Endodermal cell (in vitro differentiated cells): ENCODE data around the gene KRT34. TPM values are rescaled to one million over a fixed set of nuclear protein-coding genes. Genes with fewer than 3 reads are reported as not detected.

Experiments used
- DNase-seq: peaks from one replicate; pipeline ENCODE4 v3.0.0-alpha.2; 2017
- H3K27ac ChIP-seq: 2 replicates; pipeline ENCODE4 v1.5.1; 2013; ENCODE audit warnings: mild to moderate bottlenecking, low read depth, low read length, moderate library complexity
- H3K27me3 ChIP-seq: 2 replicates; pipeline ENCODE4 v1.6.1; 2013; ENCODE audit warnings: mild to moderate bottlenecking, low read length, moderate library complexity; ENCODE audit not compliant: insufficient read depth, control insufficient read depth, poor library complexity, severe bottlenecking
- H3K36me3 ChIP-seq: 2 replicates; pipeline ENCODE4 v1.7.0; 2013; ENCODE audit warnings: mild to moderate bottlenecking, low read length, moderate library complexity; ENCODE audit not compliant: control insufficient read depth, insufficient read depth
- H3K4me1 ChIP-seq: one replicate; pipeline ENCODE4 v1.7.0; 2013; ENCODE audit warnings: low read length; ENCODE audit not compliant: control insufficient read depth, insufficient read depth
- H3K4me3 ChIP-seq: 2 replicates; pipeline ENCODE4 v1.5.1; 2013; ENCODE audit warnings: mild to moderate bottlenecking, low read length, moderate library complexity
- H3K9ac ChIP-seq: 2 replicates; pipeline ENCODE4 v1.6.1; 2013; ENCODE audit warnings: mild to moderate bottlenecking, low read length, moderate library complexity; ENCODE audit not compliant: poor library complexity, severe bottlenecking; ENCODE audit errors: extremely low read depth
- H3K9me3 ChIP-seq: 2 replicates; pipeline ENCODE4 v1.6.1; 2013; ENCODE audit warnings: mild to moderate bottlenecking, low read length, moderate library complexity; ENCODE audit not compliant: control insufficient read depth
- H3K27ac Mint-ChIP-seq: 2 replicates; pipeline ENCODE4 v1.8.0; 2020; ENCODE audit warnings: mixed read lengths
- H3K27me3 Mint-ChIP-seq: 2 replicates; pipeline ENCODE4 v1.8.0; 2021; ENCODE audit warnings: mild to moderate bottlenecking, mixed read lengths; ENCODE audit not compliant: insufficient read depth
- H3K36me3 Mint-ChIP-seq: 2 replicates; pipeline ENCODE4 v1.8.0; 2020; ENCODE audit warnings: low read depth, mixed read lengths
- H3K4me1 Mint-ChIP-seq: 2 replicates; pipeline ENCODE4 v1.8.0; 2020; ENCODE audit warnings: mixed read lengths
- H3K4me3 Mint-ChIP-seq: 2 replicates; pipeline ENCODE4 v1.8.0; 2020; ENCODE audit warnings: mild to moderate bottlenecking, moderate library complexity, mixed read lengths
- H3K9me3 Mint-ChIP-seq: 2 replicates; pipeline ENCODE4 v1.8.0; 2020; ENCODE audit warnings: mild to moderate bottlenecking, mixed read lengths
- WGBS, 2 experiments: methylation state at CpG; one replicate each; pipeline versions ENCODE4 v1.1.5 to v1.1.7; 2013; ENCODE audit warnings: missing lambda C conversion rate in 2 of 2, mixed read lengths in 1 of 2; ENCODE audit not compliant: insufficient coverage in 1 of 2, insufficient read length in 1 of 2; 5-methylcytosine and 5-hydroxymethylcytosine counted together
- total RNA-seq, 2 donors: library from RNA; stranded (reverse); fragmentation: NEBNext Ultra II Directional in 1 of 2; extraction: Animal tissue kit (Norgen Biotek cat#: 25700) in 1 of 2; gene quantifications; 2 replicates in 1 of 2; 3 replicates in 1 of 2; pipeline ENCODE4 v1.2.1, GENCODE V29; 2021
- TF ChIP-seq, protein P1 (sequence below): fragments of 200-600 bp; sonication (generic); conservative IDR thresholded peaks from 2 replicates; pipeline ENCODE4 v1.5.0; 2021; ENCODE audit warnings: antibody characterized with exemption, mild to moderate bottlenecking

The KRT34 gene
- total RNA-seq, 2 donors from 2014 or later = not detected

DNA sequence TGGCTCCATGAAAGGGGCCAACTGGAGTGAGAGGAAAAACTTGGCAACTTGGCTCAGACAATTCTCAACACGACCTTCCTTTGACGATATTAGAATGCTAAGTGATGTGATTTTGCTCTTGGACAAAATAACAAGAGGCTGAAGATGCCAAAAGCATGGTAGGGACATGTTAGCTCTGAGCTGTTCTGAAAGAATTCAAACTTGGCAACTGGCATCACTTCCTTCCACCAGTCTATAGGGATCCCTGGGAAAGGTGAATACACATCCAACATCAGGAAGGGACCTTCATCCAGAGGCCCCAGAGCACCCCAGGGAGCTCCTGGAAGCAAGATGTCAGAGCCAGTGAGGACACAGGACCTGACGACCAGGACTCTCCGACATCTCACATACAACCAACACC, 38.0 kb upstream of the KRT34 start:
- Mint-ChIP-seq H3K36me3 (no peaks in the 10 kb centered on the region), H3K27ac (no peak overlapping the region), H3K4me1 (no peaks in the 10 kb centered on the region), H3K4me3 (no peak overlapping the region), H3K9me3 (no peaks in the 10 kb centered on the region), H3K27me3 (peaks cover 6% of the 10 kb centered on the region)
- 70 to 74% methylated on average over 2 to 4 of the region's 4 CpGs for WGBS, 2 experiments
- DNase-seq = no peak
- Histone ChIP-seq H3K36me3 (no peaks in the 10 kb centered on the region), H3K4me3 (no peak overlapping the region), H3K27ac (no peak overlapping the region), H3K9me3 (no peaks in the 10 kb centered on the region), H3K4me1 (no peaks in the 10 kb centered on the region), H3K27me3 (peaks cover 8% of the 10 kb centered on the region), H3K9ac (no peak overlapping the region)
- TF ChIP-seq, protein P1, sequence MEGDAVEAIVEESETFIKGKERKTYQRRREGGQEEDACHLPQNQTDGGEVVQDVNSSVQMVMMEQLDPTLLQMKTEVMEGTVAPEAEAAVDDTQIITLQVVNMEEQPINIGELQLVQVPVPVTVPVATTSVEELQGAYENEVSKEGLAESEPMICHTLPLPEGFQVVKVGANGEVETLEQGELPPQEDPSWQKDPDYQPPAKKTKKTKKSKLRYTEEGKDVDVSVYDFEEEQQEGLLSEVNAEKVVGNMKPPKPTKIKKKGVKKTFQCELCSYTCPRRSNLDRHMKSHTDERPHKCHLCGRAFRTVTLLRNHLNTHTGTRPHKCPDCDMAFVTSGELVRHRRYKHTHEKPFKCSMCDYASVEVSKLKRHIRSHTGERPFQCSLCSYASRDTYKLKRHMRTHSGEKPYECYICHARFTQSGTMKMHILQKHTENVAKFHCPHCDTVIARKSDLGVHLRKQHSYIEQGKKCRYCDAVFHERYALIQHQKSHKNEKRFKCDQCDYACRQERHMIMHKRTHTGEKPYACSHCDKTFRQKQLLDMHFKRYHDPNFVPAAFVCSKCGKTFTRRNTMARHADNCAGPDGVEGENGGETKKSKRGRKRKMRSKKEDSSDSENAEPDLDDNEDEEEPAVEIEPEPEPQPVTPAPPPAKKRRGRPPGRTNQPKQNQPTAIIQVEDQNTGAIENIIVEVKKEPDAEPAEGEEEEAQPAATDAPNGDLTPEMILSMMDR = no peak

DNA sequence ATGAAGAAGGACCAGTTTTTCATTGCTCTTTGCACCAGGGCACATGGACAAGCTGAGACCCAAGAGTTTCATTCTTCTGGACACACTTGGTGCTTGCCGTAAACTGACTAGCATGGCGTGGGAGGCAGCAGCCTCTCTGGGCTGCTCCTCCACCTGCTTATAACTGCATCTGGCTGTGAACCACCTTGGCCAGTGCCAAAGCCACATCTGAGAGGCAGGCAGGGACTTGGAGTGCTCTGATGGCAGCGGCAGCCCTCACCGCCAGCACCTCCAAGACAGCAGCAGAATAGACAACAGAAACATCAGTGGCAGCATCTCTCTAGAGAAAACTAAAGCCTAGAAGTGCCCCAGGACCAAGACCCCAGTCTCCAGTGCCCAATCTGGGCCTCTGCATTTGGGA, 37.6 kb upstream of the KRT34 start:
- no peaks in the 10 kb centered on the region for H3K36me3 ChIP-seq
- H3K4me1 ChIP-seq = no peaks in the 10 kb centered on the region
- H3K27ac ChIP-seq = no peak overlapping the region
- no peak for DNase-seq
- 90 to 92% methylated on average over 4 of the region's 4 CpGs for WGBS, 2 experiments
- Mint-ChIP-seq H3K9me3 (no peaks in the 10 kb centered on the region), H3K36me3 (no peaks in the 10 kb centered on the region), H3K27ac (no peak overlapping the region), H3K4me3 (no peak overlapping the region), H3K27me3 (peaks cover 6% of the 10 kb centered on the region), H3K4me1 (no peaks in the 10 kb centered on the region)
- no peak overlapping the region for H3K9ac ChIP-seq
- TF ChIP-seq, protein P1 = no peak
- no peaks in the 10 kb centered on the region for H3K9me3 ChIP-seq
- peaks cover 8% of the 10 kb centered on the region for H3K27me3 ChIP-seq
- H3K4me3 ChIP-seq = no peak overlapping the region

DNA sequence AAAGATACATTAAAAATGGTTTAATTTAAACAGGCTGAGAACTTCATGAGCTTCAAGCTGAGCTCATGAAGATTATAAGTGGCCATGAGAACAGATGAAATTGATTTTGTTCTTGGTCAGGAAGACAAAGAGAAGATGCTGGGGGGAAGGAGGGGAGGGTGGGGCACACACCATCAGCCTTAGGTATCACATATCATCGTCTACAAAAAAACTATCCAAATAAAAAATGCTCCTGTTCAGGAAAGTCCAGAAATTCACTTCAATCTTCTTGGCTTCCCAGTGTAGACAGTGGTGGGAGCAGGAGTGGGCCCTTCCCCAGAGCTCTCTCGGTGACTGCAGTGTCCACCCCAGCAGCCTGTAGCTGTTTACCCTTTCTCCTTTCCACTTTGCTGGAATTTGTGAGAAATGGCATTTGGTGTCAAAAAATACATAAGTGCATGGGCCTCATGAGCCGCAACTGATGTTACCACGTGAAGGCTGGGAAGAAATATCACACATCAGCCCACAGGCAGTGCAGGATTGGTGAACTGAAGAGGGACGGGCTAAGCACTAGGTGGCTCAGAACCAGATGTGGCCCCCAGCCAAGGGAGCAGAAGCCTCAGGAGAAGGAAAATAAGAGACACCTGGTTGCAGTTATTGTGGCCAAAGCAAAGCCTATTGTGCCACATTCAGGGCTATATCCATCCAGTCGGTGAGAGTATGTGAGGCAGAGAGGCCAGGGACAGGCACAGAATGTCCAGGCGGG, 36.2 kb upstream of the KRT34 start:
- Mint-ChIP-seq H3K4me1 (peaks cover under 1% of the 10 kb centered on the region), H3K36me3 (no peaks in the 10 kb centered on the region), H3K27me3 (peaks cover 5% of the 10 kb centered on the region), H3K27ac (no peak overlapping the region), H3K9me3 (no peaks in the 10 kb centered on the region), H3K4me3 (no peak overlapping the region)
- H3K9me3 ChIP-seq = no peaks in the 10 kb centered on the region
- peaks cover 8% of the 10 kb centered on the region for H3K27me3 ChIP-seq
- H3K4me1 ChIP-seq = no peaks in the 10 kb centered on the region
- DNase-seq = no peak
- H3K4me3 ChIP-seq = no peak overlapping the region
- H3K9ac ChIP-seq = no peak overlapping the region
- no peak overlapping the region for H3K27ac ChIP-seq
- H3K36me3 ChIP-seq = no peaks in the 10 kb centered on the region
- WGBS, 2 experiments = 93 to 98% methylated on average over 5 to 7 of the region's 7 CpGs
- TF ChIP-seq, protein P1 = no peak
